Activated CD4-positive, alpha-beta memory T cell treated with anti-CD3 and anti-CD28 coated beads, Interleukin-2, amount 10 ng/mL, durations not matched to agents 7 days and 5 days (primary cell): Measurements from ENCODE around the gene ADGRA1. TPM values are rescaled to one million over a fixed set of nuclear protein-coding genes. Genes with fewer than 3 reads are reported as not detected.

Source experiments
- CTCF ChIA-PET: fragments of 350-600 bp; sonication (Branson Sonifier 250); formaldehyde crosslinking; loops from one replicate; lab custom pipeline; 2021; ENCODE audit warnings: antibody characterized with exemption, inconsistent platforms; lab: Charles Lee
- POLR2A ChIA-PET: fragments of 350-600 bp; sonication (Branson Sonifier 250); formaldehyde crosslinking; loops from one replicate; lab custom pipeline; 2021; ENCODE audit warnings: antibody characterized with exemption; lab: Charles Lee
- DNase-seq: peaks from one replicate; pipeline ENCODE4 v3.0.0-alpha.2; 2020
- H3K27ac Mint-ChIP-seq: one replicate; pipeline ENCODE4 v1.8.0; 2021; ENCODE audit warnings: mild to moderate bottlenecking, mixed read lengths
- H3K27me3 Mint-ChIP-seq: one replicate; pipeline ENCODE4 v1.8.0; 2021; ENCODE audit warnings: mixed read lengths
- H3K36me3 Mint-ChIP-seq: one replicate; pipeline ENCODE4 v1.8.0; 2021; ENCODE audit warnings: low read depth, mixed read lengths
- H3K4me1 Mint-ChIP-seq: one replicate; pipeline ENCODE4 v1.8.0; 2021; ENCODE audit warnings: mixed read lengths
- H3K4me3 Mint-ChIP-seq: one replicate; pipeline ENCODE4 v1.8.0; 2021; ENCODE audit warnings: mild to moderate bottlenecking, mixed read lengths
- H3K9me3 Mint-ChIP-seq: one replicate; pipeline ENCODE4 v1.8.0; 2021; ENCODE audit warnings: mixed read lengths
- total RNA-seq, 2 experiments: library from RNA; stranded (reverse); gene quantifications; one replicate each; pipeline ENCODE4 v1.2.3, GENCODE V29; 2021

The ADGRA1 gene
- total RNA-seq, 2 experiments from 2014 or later: not detected

- Mint-ChIP-seq H3K36me3 (no peaks in the 10 kb centered on the region), H3K9me3 (no peaks in the 10 kb centered on the region), H3K27me3 (peaks cover 7% of the 10 kb centered on the region), H3K4me1 (no peaks in the 10 kb centered on the region), H3K4me3 (no peak overlapping the region), H3K27ac (no peak overlapping the region)
- ChIA-PET CTCF (no interaction called here), POLR2A (no interaction called here)
- no peak for DNase-seq
Observed at GRCh38 chr10:133163889-133164815, 76.4 kb downstream of the ADGRA1 start.

- no peak overlapping the region for H3K27ac Mint-ChIP-seq
- no peaks in the 10 kb centered on the region for H3K9me3 Mint-ChIP-seq
- CTCF ChIA-PET: no interaction called here
- no peak overlapping the region for H3K4me3 Mint-ChIP-seq
- POLR2A ChIA-PET: no interaction called here
- no peak for DNase-seq
- peaks cover 7% of the 10 kb centered on the region for H3K27me3 Mint-ChIP-seq
- no peaks in the 10 kb centered on the region for H3K36me3 Mint-ChIP-seq
- H3K4me1 Mint-ChIP-seq: no peaks in the 10 kb centered on the region
Observed at GRCh38 chr10:133164816-133165555, 77.3 kb downstream of the ADGRA1 start.

- Mint-ChIP-seq H3K27me3 (peaks cover 7% of the 10 kb centered on the region), H3K4me1 (no peaks in the 10 kb centered on the region), H3K36me3 (no peaks in the 10 kb centered on the region), H3K9me3 (no peaks in the 10 kb centered on the region), H3K27ac (no peak overlapping the region), H3K4me3 (no peak overlapping the region)
- no peak for DNase-seq
- ChIA-PET CTCF (no interaction called here), POLR2A (no interaction called here)
Observed at GRCh38 chr10:133165556-133166503, 78.1 kb downstream of the ADGRA1 start.

- CTCF ChIA-PET: no interaction called here
- H3K4me3 Mint-ChIP-seq: no peak overlapping the region
- H3K9me3 Mint-ChIP-seq: no peaks in the 10 kb centered on the region
- no peak for DNase-seq
- H3K27me3 Mint-ChIP-seq: peaks cover 4% of the 10 kb centered on the region
- no peaks in the 10 kb centered on the region for H3K4me1 Mint-ChIP-seq
- H3K36me3 Mint-ChIP-seq: no peaks in the 10 kb centered on the region
- POLR2A ChIA-PET: no interaction called here
- H3K27ac Mint-ChIP-seq: no peak overlapping the region
Observed at GRCh38 chr10:133166504-133166827, 78.7 kb downstream of the ADGRA1 start.

- H3K9me3 Mint-ChIP-seq: no peaks in the 10 kb centered on the region
- no peaks in the 10 kb centered on the region for H3K4me1 Mint-ChIP-seq
- H3K27me3 Mint-ChIP-seq: peaks cover 4% of the 10 kb centered on the region
- no peaks in the 10 kb centered on the region for H3K36me3 Mint-ChIP-seq
- no peak overlapping the region for H3K4me3 Mint-ChIP-seq
- no peak for DNase-seq
- H3K27ac Mint-ChIP-seq: no peak overlapping the region
- ChIA-PET CTCF (no interaction called here), POLR2A (no interaction called here)
Observed at GRCh38 chr10:133166828-133167692, 79.3 kb downstream of the ADGRA1 start.

GRCh38 chr10:133167693-133168616 lies 80.2 kb downstream of the ADGRA1 start:
- H3K27ac Mint-ChIP-seq: no peak overlapping the region
- H3K27me3 Mint-ChIP-seq: peaks cover 3% of the 10 kb centered on the region
- H3K4me3 Mint-ChIP-seq: no peak overlapping the region
- no peaks in the 10 kb centered on the region for H3K9me3 Mint-ChIP-seq
- CTCF ChIA-PET: no interaction called here
- POLR2A ChIA-PET: no interaction called here
- no peaks in the 10 kb centered on the region for H3K36me3 Mint-ChIP-seq
- DNase-seq: no peak
- no peaks in the 10 kb centered on the region for H3K4me1 Mint-ChIP-seq

GRCh38 chr10:133168617-133169031 lies 80.9 kb downstream of the ADGRA1 start:
- ChIA-PET POLR2A (no interaction called here), CTCF (no interaction called here)
- DNase-seq: no peak
- Mint-ChIP-seq H3K4me3 (no peak overlapping the region), H3K4me1 (no peaks in the 10 kb centered on the region), H3K9me3 (no peaks in the 10 kb centered on the region), H3K27me3 (peaks cover 7% of the 10 kb centered on the region), H3K36me3 (no peaks in the 10 kb centered on the region), H3K27ac (no peak overlapping the region)

- Mint-ChIP-seq H3K4me1 (no peaks in the 10 kb centered on the region), H3K27ac (no peak overlapping the region), H3K36me3 (no peaks in the 10 kb centered on the region), H3K27me3 (peaks cover 7% of the 10 kb centered on the region), H3K9me3 (no peaks in the 10 kb centered on the region), H3K4me3 (no peak overlapping the region)
- ChIA-PET CTCF (no interaction called here), POLR2A (no interaction called here)
- no peak for DNase-seq
Observed at GRCh38 chr10:133169173-133169947, 81.6 kb downstream of the ADGRA1 start.

- no peak for DNase-seq
- Mint-ChIP-seq H3K36me3 (no peaks in the 10 kb centered on the region), H3K4me1 (no peaks in the 10 kb centered on the region), H3K4me3 (no peak overlapping the region), H3K27me3 (peaks cover 9% of the 10 kb centered on the region), H3K27ac (no peak overlapping the region), H3K9me3 (peaks cover 2% of the 10 kb centered on the region)
- ChIA-PET POLR2A (no interaction called here), CTCF (no interaction called here)
Observed at GRCh38 chr10:133170092-133170491, 82.4 kb downstream of the ADGRA1 start.

GRCh38 chr10:133173860-133174640 lies 86.3 kb downstream of the ADGRA1 start:
- peaks cover 8% of the 10 kb centered on the region for H3K36me3 Mint-ChIP-seq
- H3K27me3 Mint-ChIP-seq: peaks cover 9% of the 10 kb centered on the region
- H3K4me3 Mint-ChIP-seq: no peak overlapping the region
- no peak for DNase-seq
- H3K4me1 Mint-ChIP-seq: no peaks in the 10 kb centered on the region
- CTCF ChIA-PET: no interaction called here
- no peak overlapping the region for H3K27ac Mint-ChIP-seq
- POLR2A ChIA-PET: no interaction called here
- peaks cover 20% of the 10 kb centered on the region for H3K9me3 Mint-ChIP-seq
